HL-60/S4 treated with phorbol 12-myristate 13-acetate at 8.2 ng/mL for 4 days and 3 days (cell line): ENCODE data around the gene PLXND1.
"Not testable (repeated sequence)": the region's sequence is repeated elsewhere in the genome, so short reads cannot be mapped to it uniquely, and the experiment has no call there.

Experiments
- in situ Hi-C: fragments of 300-500 bp; cut with MboI; formaldehyde crosslinking; loops from 2 replicates; pipeline ENCODE4 v1.15.0; 2022; ENCODE audit warnings: low sequenced_read_pairs

The PLXND1 gene

GRCh38 chr3:129615751-129616281 is 9.3 kb upstream of the PLXND1 start:
- in situ Hi-C loops, result no loop called here

DNA sequence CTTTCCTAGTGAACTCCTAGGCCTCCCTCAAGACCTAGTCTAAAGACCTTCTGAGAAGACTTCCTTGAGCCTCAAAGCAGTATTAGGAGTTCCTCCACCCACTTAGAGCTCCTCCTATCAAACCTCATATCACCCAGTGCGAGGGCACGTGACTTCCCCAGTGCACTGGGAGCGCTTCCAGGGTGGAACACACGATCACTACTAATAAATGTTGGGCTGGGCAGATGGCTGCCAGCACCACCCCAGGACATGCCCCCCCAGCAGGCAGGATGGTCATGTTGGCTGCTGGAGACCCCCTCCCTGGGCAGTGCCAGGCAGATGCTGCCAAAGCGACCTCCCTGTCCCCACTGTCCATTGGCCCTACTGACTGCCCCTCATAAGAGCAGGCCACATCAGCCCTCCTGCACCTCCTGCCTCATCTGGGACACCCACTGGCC is 8.5 kb upstream of the PLXND1 start:
- in situ Hi-C loops, result no loop called here

- in situ Hi-C loops, result no loop called here
Observed at GRCh38 chr3:129614435-129614834, 8.0 kb upstream of the PLXND1 start.

DNA sequence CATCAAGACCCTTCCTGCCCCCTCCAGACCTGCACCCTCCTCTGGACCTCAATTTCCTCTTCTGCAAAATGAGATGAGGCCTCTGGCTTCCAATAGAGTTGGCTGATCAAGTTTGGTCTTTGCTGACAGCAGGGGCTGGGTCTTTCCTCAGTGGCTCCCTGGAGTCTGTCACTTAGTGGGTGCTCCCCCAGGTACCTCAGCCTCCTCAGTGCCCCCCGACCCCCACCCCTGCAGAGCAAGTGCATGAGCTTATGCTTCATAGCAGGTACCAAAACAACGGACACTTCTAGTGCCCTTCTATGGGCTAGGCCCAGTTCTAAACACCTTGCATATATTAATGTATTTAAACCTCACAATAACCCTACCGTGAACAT is 6.9 kb upstream of the PLXND1 start:
- in situ Hi-C loops, result no loop called here

- in situ Hi-C loops, result no loop called here
Observed at GRCh38 chr3:129612534-129613366, 6.3 kb upstream of the PLXND1 start.

DNA sequence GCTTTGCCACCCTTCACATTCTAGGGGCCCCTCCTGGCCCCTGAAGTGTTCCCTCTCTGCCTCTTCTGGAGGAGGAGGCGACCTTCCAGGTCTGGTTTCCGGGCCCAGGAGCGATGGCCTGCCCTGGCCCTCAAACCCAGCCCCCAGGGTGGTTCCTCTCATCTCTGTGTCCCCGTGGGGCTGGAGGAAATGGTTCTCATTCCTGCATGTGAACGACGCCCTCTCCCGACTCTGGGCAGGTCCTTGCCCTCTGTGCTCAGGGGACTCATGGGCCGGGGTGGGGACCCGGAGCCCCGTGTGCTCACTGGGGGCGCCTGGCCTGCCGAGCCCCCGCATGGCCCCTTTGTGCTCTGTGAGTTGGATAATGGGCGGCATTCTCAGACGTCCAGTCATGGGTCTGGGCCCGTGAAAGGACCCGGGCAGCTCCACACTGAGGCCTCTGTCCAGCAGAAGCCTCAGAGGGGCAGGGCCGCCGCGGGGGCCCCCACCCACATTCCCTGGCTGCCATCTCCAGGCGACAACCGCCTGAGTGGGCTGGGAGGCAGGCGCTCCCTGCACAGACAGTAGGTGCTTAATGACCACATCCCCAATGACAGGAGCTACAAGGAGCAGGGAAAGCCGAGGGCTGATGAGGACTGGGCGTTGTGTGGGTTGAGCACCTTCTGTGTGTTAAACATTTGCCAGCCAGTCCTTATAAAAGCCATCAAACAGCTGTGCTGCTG is 5.5 kb upstream of the PLXND1 start:
- in situ Hi-C loops, result no loop called here

- in situ Hi-C loops, result no loop called here
Observed at GRCh38 chr3:129611446-129611800, 4.9 kb upstream of the PLXND1 start.

GRCh38 chr3:129610794-129611445 is 4.4 kb upstream of the PLXND1 start:
- in situ Hi-C loops, result not testable (repeated sequence)

DNA sequence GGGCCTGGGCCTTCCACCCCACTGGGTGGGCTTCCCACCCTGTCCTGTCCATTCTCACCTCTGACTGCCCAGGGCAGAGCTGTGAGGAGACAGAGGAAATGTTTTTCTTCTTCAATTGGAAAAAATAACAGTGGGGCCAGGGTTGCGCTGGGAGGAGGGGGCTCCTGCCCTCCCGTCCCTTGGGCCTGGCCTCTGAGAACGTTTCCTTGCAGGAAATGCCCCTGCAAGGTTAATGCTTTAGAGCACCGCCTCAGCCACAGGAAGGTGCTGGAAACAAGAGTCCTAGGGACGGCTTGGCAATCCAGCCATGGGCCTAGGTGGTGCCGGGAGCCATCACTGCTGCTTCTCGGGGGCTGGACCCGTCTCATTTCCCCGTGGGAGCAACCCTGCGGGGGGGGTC is 3.8 kb upstream of the PLXND1 start:
- in situ Hi-C loops, result no loop called here

DNA sequence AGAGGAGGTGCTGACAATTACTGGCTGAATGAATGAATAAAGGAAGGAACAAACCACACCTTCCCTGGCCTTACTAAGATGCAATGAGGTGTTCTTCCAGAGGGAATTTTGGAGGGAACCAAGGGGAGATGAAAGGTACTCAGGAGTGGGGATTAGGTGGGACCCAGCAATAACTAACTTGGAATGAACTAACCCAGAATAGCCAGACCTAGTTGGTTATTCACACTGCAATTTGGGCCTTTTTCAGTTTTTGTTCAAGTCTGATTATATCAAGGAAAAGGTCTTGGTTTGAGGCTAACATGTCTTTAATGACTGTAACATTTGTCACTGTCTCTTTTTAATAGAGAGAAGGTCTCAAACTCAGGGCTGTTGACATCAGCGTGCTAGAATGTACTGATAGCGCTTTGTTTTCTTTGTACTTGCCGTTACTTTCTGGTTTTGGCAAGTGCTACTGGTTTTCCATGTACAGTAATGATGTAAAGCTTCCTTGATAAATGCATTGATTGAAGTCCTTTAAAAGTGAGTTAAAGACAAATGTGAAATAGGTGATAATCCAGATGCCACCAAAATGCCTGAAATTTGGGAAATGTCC is 3.2 kb upstream of the PLXND1 start:
- in situ Hi-C loops, result no loop called here

DNA sequence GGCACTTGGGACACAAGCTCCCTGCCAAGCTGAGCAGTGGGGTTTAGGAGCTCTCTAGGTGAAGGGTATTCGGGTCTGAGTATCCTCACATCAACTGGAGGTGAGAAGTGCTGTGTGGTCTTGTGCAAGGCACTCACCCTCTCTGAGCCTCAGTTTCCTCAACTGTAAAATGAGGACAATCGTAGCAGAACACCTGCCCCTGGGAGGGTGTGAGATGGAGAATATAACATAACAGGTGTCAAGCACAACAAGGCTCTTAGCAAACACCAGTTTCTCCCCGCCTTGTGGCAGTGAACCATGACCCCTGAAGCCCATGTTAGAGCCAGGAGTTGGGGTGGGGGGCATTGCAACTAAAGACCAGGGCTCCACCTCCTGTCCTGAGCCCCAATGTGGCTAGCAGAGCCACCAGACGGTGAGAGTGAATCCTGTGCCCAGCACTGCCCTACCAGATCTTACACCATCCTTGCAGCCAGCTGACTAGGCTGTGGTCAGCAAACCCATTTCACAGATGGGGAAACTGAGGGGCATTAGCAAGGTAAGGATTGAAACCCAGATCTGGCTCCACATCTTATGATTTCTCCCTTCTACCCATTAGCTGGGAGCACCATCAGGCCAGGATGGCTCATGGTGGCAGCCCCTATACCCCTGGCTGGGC is 2.6 kb upstream of the PLXND1 start:
- in situ Hi-C loops, result no loop called here

DNA sequence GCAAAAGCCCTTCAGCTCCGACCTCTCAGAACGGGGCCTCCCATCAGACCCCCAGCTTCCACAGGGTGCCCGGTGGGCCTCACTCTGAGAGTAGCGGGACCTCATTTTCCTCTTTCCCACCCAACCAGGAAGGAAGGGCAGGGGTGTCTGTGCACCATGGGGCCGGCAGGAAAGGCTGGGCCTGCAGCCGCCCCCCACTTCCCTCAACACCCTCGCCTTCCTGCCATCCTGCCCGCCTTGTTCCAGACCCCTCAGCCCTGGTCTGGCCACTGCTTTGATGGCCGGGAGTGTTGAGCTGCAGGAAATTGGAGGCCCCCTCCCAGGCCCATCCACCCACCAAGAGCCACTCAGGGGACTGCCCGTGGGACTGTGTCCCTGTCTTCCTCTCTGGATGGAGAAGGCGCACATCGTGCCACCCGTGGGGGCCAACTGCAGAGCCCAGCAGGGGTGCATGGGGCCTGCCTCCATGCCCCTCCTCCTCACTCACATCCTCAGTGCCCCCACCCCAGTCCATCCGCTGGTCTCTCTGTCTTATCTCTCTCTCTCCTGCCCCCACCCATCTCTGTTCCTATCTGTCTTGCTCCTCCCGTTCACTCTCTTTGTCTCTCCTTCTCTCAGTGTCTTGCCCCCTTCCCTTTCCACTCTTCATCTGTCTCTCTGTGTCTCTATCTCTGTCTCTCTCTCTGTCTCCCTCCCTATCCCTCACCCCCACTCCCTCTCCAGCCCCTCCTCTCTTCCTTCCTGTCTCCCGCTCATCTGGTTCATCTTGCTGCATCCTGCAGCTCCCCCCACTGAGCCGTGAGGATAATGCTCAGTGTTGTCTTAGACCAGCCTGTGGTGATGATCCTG is 1.8 kb upstream of the PLXND1 start:
- in situ Hi-C loops, result no loop called here

DNA sequence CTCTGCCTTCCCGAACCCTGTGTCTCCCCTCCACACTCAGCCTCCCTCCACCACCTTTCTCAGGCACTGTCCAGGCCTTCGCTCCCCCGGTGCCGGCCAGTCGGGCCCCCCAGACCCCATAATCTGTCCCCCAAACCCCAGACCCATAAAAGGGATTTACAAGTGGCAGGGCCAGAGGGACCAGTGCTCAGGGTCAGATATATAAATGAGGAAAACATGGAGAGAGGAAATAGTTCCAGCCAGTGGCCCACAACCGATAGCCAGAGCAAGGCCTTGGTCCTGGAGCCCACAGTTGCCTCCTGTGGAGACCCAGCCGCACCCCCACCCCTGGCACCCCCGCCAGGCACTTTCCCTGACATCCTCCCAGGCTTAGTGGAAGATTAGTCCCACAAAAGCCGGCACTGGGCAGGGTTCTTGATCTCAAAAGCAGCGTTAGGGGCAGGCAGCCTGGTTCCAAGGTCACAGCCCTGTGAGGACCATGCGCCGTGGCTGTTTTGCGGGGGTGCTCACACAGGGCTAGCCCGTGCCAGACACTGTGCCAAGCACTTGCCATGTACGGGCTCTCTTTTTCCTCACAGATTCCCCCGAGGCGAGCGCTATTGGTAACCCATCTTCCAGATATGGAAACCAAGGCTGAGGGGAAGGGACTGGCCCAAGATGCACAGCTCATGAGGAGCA is 1.1 kb upstream of the PLXND1 start:
- in situ Hi-C loops, result no loop called here

DNA sequence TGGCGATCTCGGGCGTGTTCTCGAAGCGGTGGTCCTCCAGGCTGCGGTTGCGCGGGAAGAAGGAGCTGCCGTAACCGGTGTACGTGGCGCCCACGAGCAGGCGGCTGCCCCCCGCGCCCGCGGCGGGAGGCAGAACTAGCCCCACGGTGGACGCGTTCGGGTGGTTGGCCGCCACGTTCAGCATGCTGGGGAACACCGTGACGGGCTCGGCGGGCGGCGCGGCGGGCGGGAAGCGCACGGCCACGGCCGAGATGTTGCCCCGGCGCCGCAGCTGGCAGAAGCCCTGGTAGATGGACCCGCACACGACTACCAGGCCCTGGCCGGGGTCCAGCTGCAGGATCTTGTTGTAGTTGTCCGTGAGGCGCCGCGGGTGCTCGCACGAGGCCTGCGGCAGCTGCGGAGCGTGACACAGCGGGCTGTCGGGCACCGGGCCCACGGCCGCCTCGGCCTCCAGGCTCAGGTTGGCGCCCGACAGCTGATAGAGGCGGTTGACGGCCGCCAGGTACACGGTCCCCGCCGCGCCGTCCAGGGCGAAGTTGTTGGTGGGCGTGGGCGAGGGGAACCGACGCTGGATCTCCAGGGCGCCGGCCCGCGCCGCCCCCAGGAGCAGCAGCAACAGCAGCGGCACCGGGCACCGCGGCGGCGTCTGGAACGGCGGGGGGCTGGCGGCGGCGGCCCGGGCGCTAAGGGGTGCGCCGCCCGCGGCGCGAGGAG is 397 bp downstream of the PLXND1 start:
- in situ Hi-C loops, result no loop called here

GRCh38 chr3:129605203-129605921 is 1.1 kb downstream of the PLXND1 start:
- in situ Hi-C loops, result no loop called here

GRCh38 chr3:129604767-129605166 is 1.7 kb downstream of the PLXND1 start:
- in situ Hi-C loops, result no loop called here

- in situ Hi-C loops, result no loop called here
Observed at GRCh38 chr3:129603991-129604749, 2.3 kb downstream of the PLXND1 start.
